RWPE2 (cell line): ENCODE results near the gene CTNNA1.
A peak's percentile ranks its signal among the peaks of the same experiment; 100 is the strongest.

ENCODE experiments used
- ATAC-seq: fragments of 200-7000 bp; cut with Tn5 transposase; 3 replicates; pipeline ENCODE4 v1.9.1; 2021; ENCODE audit warnings: low read depth
- DNase-seq: peaks from one replicate; pipeline ENCODE4 v3.0.0-alpha.2; 2020; ENCODE audit warnings: low spot score
- H3K27ac ChIP-seq: fragments of 450-650 bp; 2 replicates; pipeline ENCODE4 v1.5.1; 2017; ENCODE audit warnings: mild to moderate bottlenecking; ENCODE audit not compliant: poor library complexity, severe bottlenecking
- H3K27me3 ChIP-seq: fragments of 250-450 bp; sonication (Bioruptor Pico); 2 replicates; pipeline ENCODE4 v1.5.1; 2021; ENCODE audit warnings: mild to moderate bottlenecking, moderate library complexity; ENCODE audit not compliant: insufficient read depth, poor library complexity, severe bottlenecking
- H3K36me3 ChIP-seq: fragments of 250-450 bp; sonication (Bioruptor Pico); 2 replicates; pipeline ENCODE4 v1.5.1; 2020; ENCODE audit warnings: low read depth, mild to moderate bottlenecking, moderate library complexity
- H3K4me1 ChIP-seq: fragments of 250-450 bp; sonication (Bioruptor Pico); 2 replicates; pipeline ENCODE4 v1.5.1; 2021; ENCODE audit warnings: mild to moderate bottlenecking, moderate library complexity; ENCODE audit not compliant: insufficient read depth, poor library complexity, severe bottlenecking
- H3K4me3 ChIP-seq: fragments of 250-450 bp; sonication (Bioruptor Pico); 2 replicates; pipeline ENCODE4 v1.5.1; 2021; ENCODE audit warnings: mild to moderate bottlenecking, moderate library complexity; ENCODE audit not compliant: severe bottlenecking
- H3K9me3 ChIP-seq: fragments of 250-450 bp; sonication (Bioruptor Pico); 2 replicates; pipeline ENCODE4 v1.5.1; 2021; ENCODE audit warnings: mild to moderate bottlenecking, moderate library complexity; ENCODE audit not compliant: severe bottlenecking
- CTCF ChIP-seq: fragments of 450-650 bp; IDR thresholded peaks from one replicate; pipeline ENCODE4 v1.5.1; 2017; ENCODE audit warnings: mild to moderate bottlenecking, moderate library complexity; ENCODE audit not compliant: poor library complexity, severe bottlenecking

The CTNNA1 gene

GRCh38 chr5:138945421-138946240 lies 192.4 kb downstream of the CTNNA1 start:
- H3K9me3 ChIP-seq, result no peaks in the 10 kb centered on the region
- H3K4me3 ChIP-seq, result no peak overlapping the region
- DNase-seq, result no peak
- no peaks in the 10 kb centered on the region for H3K27me3 ChIP-seq
- ATAC-seq, result no peak; the same call in 2 of the 3 replicates
- no peaks in the 10 kb centered on the region for H3K4me1 ChIP-seq
- 0 out of 2 replicates have a peak, but pooled peaks cover 5% of the 10 kb centered on the region for H3K36me3 ChIP-seq
- no peak overlapping the region for H3K27ac ChIP-seq
- TF ChIP-seq CTCF, result peak; percentile 11

- Histone ChIP-seq H3K36me3 (0 out of 2 replicates have a peak, but pooled peaks cover 5% of the 10 kb centered on the region), H3K4me3 (no peak overlapping the region), H3K4me1 (no peaks in the 10 kb centered on the region), H3K27ac (no peak overlapping the region), H3K27me3 (no peaks in the 10 kb centered on the region), H3K9me3 (no peaks in the 10 kb centered on the region)
- TF ChIP-seq CTCF, result no peak
- no peak for ATAC-seq
- DNase-seq, result peak; percentile 70
Measured at GRCh38 chr5:138946241-138946623, 193.0 kb downstream of the CTNNA1 start.

- TF ChIP-seq CTCF, result no peak
- ATAC-seq, result no peak
Measured at GRCh38 chr5:138946831-138947560, 193.8 kb downstream of the CTNNA1 start.

GRCh38 chr5:138947780-138948179 lies 194.6 kb downstream of the CTNNA1 start:
- ATAC-seq (no peak), DNase-seq (peak; percentile 34)
- no peak overlapping the region for H3K27ac ChIP-seq
- H3K9me3 ChIP-seq, result no peaks in the 10 kb centered on the region
- no peaks in the 10 kb centered on the region for H3K27me3 ChIP-seq
- H3K4me3 ChIP-seq, result no peak overlapping the region
- no peak for TF ChIP-seq CTCF
- no peaks in the 10 kb centered on the region for H3K4me1 ChIP-seq
- H3K36me3 ChIP-seq, result 0 out of 2 replicates have a peak, but pooled peaks cover 5% of the 10 kb centered on the region

More at GRCh38 chr5:138946831-138947560, 193.8 kb downstream of the CTNNA1 start:
- H3K36me3 ChIP-seq, result 0 out of 2 replicates have a peak, but pooled peaks cover 5% of the 10 kb centered on the region
- no peak overlapping the region for H3K27ac ChIP-seq
- no peaks in the 10 kb centered on the region for H3K4me1 ChIP-seq
- H3K9me3 ChIP-seq, result no peaks in the 10 kb centered on the region
- H3K4me3 ChIP-seq, result no peak overlapping the region
- peak; percentile 71 for DNase-seq
- no peaks in the 10 kb centered on the region for H3K27me3 ChIP-seq
